ENCODE data around the gene DNASE1L3. TPM values are rescaled to one million over a fixed set of nuclear protein-coding genes. Genes with fewer than 3 reads are reported as not detected.

DNASE1L3 gene
- total RNA-seq, 4 donors from 2014 or later: 1.2 to 11.5 (median 2.4) TPM

DNA sequence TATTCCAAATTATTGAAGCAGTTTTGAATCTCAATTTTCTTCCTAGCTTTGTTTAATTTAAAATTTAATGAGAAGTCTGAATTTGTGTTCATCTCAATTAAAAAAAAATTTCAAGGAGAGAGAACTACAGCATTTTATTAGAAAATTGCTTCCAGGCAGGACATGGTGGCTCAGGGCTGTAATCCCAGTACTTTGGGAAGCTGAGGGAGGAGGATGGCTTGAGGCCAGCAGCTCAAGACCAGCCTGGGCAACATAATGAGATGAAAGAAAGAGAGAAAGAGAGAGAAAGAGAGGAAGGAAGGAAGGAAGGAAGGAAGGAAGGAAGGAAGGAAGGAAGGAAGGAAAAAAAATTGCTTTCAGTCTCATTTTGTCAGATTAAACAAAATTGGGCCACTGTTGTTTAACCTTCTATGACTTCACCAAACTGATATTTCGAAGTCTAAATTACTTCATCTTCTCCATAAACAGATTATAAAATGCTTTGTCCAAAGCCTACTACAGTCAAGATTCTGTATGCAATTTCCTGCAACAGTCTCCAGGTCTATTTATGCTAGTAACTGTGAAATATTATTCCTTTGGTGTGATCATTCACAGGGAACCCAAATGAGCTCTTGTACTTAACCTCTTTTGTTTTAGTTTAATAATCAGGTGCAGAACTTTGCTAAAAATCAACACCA lies 20.2 kb upstream of the DNASE1L3 start:
- TF ChIP-seq, protein P1, sequence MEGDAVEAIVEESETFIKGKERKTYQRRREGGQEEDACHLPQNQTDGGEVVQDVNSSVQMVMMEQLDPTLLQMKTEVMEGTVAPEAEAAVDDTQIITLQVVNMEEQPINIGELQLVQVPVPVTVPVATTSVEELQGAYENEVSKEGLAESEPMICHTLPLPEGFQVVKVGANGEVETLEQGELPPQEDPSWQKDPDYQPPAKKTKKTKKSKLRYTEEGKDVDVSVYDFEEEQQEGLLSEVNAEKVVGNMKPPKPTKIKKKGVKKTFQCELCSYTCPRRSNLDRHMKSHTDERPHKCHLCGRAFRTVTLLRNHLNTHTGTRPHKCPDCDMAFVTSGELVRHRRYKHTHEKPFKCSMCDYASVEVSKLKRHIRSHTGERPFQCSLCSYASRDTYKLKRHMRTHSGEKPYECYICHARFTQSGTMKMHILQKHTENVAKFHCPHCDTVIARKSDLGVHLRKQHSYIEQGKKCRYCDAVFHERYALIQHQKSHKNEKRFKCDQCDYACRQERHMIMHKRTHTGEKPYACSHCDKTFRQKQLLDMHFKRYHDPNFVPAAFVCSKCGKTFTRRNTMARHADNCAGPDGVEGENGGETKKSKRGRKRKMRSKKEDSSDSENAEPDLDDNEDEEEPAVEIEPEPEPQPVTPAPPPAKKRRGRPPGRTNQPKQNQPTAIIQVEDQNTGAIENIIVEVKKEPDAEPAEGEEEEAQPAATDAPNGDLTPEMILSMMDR (IDR thresholded peaks at IDR 0.05; ENCODE audit: low read depth): no peak

DNA sequence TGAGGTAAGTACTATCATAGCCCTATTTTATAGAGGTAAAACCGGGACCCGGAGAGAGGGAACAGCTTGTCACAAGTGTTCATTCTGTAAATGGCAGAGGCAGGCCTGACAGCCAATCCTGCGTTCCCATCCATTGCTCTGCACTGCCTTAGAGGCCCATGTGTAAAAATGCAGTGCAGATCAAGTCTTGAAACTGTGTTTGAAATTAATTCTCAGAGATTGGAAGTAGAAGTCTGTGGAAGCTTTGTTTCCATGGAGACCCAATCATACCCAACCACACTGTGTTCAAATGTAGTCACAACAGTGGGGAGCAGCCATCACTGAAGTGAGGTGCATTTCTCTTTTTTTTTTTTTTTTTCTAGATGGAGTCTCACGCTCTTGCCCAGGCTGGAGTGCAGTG lies 13.1 kb upstream of the DNASE1L3 start:
- TF ChIP-seq, protein P1 (IDR thresholded peaks at IDR 0.05; ENCODE audit: low read depth): no peak

DNA sequence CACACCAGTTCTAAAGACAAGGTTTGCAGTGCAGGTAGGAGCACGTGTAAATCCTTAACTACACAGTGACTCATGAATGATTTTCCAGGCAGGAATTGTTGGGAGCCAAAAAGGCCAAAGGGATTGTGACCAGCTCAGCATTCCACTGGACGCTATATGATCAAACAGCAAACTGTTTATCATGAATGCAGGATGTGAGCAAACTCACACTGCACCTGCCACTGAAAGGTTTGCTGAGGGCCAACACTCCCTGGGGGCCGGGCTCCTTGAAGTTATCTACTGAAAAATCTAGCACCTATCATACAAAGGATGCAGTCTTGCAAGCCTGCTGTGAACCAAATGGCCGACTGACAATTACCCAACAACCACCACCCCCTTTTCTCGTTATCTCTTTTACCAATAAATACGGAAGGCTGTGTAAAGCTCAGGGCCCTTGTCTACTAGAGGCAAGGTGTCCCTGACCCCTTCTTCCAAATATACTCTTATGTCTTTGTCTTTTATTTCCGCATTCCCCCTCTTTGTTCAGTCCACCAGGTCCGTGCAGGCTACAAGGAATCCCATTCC lies 11.5 kb upstream of the DNASE1L3 start:
- TF ChIP-seq, protein P1 (IDR thresholded peaks at IDR 0.05; ENCODE audit: low read depth): no peak

DNA sequence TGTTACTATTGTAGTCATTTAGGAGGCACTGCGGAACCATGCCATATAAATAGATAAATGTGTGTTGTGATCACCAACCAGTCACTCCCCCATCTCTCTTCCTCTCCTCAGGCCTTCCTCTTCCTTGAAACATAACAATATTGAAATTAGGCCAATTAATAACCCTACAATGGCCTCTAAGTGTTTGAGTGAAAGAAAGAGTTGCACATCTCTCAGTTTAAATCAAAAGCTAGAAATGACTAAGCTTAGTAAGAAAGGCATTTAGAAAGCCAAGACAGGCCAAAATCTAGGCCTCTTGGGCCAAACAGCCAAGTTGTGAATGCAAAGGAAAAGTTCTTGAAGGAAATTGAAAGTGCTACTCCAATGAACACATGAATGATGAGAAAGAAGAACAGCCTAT lies 8.1 kb upstream of the DNASE1L3 start:
- TF ChIP-seq, protein P1 (IDR thresholded peaks at IDR 0.05; ENCODE audit: low read depth): no peak

DNA sequence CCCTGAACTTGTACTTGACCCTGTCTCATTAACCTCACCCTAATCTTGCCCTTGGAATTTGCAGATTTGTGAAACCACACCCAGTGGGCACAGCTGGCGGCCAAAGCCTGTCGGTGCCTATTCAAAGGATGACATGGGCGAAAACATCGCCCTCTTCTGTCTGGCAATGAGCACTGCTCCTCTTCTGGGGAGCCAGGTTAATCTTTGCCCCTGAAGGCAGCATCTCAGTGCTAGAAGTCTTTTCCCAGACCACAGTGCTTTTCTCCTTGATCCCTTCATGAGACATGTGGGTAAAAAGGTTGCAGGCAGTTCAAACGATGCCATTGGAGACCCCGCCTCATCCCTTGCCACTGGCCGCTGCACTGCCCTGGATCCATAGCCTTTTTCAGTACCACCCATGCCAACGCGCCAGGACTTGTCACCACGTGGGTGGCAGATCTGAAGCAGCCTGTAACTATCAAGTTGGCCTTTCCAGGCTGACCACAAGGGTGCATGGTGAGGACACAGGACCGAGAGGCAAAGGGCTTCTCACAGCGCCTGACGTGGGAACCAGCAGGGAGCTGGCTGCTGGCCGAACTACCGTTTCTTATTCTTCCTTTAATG lies 6.5 kb upstream of the DNASE1L3 start:
- TF ChIP-seq, protein P1 (IDR thresholded peaks at IDR 0.05; ENCODE audit: low read depth): no peak

DNA sequence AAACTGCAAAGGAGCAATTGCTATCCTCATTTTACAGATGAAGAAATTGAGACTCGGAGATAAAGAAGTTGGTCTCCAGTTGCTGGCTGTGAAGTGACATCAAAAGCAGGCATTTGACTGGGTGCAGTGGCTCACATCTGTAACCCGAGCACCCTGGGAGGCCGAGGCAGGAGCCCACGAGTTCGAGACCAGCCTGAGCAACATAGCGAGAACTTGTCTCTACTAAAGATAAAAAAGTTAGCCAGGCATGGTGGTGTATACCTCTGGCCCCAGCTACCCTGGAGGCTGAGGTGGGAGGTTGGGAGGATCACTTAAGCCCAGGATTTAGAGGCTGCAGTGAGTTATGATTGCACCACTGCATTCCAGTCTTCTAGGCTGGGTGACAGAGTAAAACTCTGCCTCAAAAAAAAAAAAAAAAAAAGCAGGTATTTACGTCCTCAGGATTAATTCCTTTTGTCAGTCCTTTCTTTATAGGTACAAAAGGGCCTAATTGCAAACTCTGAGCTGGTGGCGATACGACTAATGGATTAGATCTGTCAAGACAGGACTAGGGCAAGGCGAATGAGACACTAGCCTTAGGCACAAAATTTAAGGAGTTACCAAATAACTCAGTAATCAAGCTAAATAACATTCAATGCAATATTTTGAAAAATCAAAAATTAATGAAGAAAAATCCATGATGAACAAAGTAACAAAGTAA lies 5.9 kb upstream of the DNASE1L3 start:
- TF ChIP-seq, protein P1 (IDR thresholded peaks at IDR 0.05; ENCODE audit: low read depth): no peak

All from subcutaneous adipose tissue (tissue), 4 donors.